Testis (tissue), 2 donors: ENCODE data around the gene C1QL2.

ENCODE experiments used
- POLR2A ChIP-seq: fragments of 450-650 bp; IDR thresholded peaks from one replicate; pipeline ENCODE4 v1.6.1; 2017; ENCODE audit warnings: antibody characterized with exemption, mild to moderate bottlenecking, moderate library complexity
- TF ChIP-seq, protein P1 (sequence below), 3 experiments: fragments of 450-650 bp in 2 of 3; fragments of 200-600 bp in 1 of 3; sonication (generic) in 1 of 3; IDR thresholded peaks; one replicate each; pipeline ENCODE4 v1.5.1; 2016 to 2019; ENCODE audit warnings: antibody characterized with exemption in 3 of 3, mild to moderate bottlenecking in 2 of 3, moderate library complexity in 1 of 3

DNA sequence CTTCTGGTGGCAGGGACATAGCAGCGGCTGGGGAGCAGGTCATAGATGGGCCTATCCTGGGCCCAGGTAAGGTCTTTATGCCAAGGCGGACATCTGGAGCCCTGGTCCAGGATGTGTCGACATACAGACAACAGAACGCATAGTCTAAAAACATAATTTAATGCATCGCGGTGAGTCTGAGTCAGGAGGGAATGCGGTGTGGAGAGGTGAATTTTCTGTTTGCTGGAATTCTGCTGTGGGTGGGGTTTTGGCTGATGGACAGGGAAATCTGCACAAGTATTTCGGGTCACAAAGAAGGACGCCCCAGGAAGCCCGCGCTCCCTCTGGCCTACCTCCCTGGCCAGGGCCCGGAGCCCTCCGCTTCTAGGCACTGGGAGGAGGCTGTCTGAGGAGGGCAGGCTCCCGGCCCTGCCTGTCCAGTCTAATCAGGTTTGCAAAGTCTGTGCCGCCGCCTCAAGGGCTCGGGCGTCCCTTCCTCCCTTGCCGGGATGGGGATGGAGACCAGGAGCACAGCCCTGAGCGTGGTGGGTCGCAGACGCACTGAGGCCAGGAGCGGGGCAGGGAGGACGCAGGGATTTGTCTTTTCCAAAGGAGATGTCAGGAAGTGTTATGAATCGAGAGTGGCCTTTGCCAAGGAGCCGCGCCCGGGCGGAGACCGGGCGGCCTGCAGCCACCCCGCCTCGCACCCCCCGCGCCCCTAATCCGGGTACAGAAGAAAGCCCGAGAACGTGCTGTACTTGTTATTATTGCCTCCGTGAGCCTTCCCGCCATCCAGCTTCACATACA lies 2.3 kb downstream of the C1QL2 start:
- TF ChIP-seq, protein P1, sequence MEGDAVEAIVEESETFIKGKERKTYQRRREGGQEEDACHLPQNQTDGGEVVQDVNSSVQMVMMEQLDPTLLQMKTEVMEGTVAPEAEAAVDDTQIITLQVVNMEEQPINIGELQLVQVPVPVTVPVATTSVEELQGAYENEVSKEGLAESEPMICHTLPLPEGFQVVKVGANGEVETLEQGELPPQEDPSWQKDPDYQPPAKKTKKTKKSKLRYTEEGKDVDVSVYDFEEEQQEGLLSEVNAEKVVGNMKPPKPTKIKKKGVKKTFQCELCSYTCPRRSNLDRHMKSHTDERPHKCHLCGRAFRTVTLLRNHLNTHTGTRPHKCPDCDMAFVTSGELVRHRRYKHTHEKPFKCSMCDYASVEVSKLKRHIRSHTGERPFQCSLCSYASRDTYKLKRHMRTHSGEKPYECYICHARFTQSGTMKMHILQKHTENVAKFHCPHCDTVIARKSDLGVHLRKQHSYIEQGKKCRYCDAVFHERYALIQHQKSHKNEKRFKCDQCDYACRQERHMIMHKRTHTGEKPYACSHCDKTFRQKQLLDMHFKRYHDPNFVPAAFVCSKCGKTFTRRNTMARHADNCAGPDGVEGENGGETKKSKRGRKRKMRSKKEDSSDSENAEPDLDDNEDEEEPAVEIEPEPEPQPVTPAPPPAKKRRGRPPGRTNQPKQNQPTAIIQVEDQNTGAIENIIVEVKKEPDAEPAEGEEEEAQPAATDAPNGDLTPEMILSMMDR (IDR thresholded peaks at IDR 0.05) = no peak
- no peak for TF ChIP-seq POLR2A
